HEK293 (cell line): Measurements from ENCODE around the gene HEXIM1.
A peak's percentile ranks its signal among the peaks of the same experiment; 100 is the strongest.

Experiments used
- MEIS1 ChIP-seq: sonication (generic); formaldehyde crosslinking; IDR thresholded peaks from 2 replicates; pipeline ENCODE4 v1.8.1; 2022; ENCODE audit warnings: missing genetic modification reagents, mild to moderate bottlenecking, borderline replicate concordance
- SCRT1 ChIP-seq: fragments of 450-650 bp; formaldehyde crosslinking; IDR thresholded peaks from 2 replicates; pipeline ENCODE4 v1.5.1; 2016; ENCODE audit warnings: missing biosample characterization, missing genetic modification characterization, borderline replicate concordance
- SCRT2 ChIP-seq: fragments of 450-650 bp; formaldehyde crosslinking; IDR thresholded peaks from 2 replicates; pipeline ENCODE4 v1.5.1; 2016; ENCODE audit warnings: missing biosample characterization, missing genetic modification characterization
- SP2 ChIP-seq: fragments of 450-650 bp; formaldehyde crosslinking; IDR thresholded peaks from 2 replicates; pipeline ENCODE4 v1.5.1; 2016; ENCODE audit warnings: missing biosample characterization, missing genetic modification characterization
- WT1 ChIP-seq: fragments of 450-650 bp; formaldehyde crosslinking; IDR thresholded peaks from 2 replicates; pipeline ENCODE4 v1.5.1; 2016; ENCODE audit warnings: missing biosample characterization, missing genetic modification characterization
- ZNF112 ChIP-seq: fragments of 450-650 bp; formaldehyde crosslinking; IDR thresholded peaks from 2 replicates; pipeline ENCODE4 v1.5.0; 2017; ENCODE audit warnings: missing biosample characterization, missing genetic modification characterization
- ZNF211 ChIP-seq: fragments of 450-650 bp; formaldehyde crosslinking; IDR thresholded peaks from 2 replicates; pipeline ENCODE4 v1.5.1; 2016; ENCODE audit warnings: low read depth, missing biosample characterization, missing genetic modification characterization
- ZNF239 ChIP-seq: fragments of 450-650 bp; formaldehyde crosslinking; IDR thresholded peaks from 2 replicates; pipeline ENCODE4 v1.5.1; 2016; ENCODE audit warnings: missing biosample characterization, missing genetic modification characterization
- ZNF248 ChIP-seq: fragments of 450-650 bp; formaldehyde crosslinking; IDR thresholded peaks from 2 replicates; pipeline ENCODE4 v1.5.1; 2017; ENCODE audit warnings: missing biosample characterization, missing genetic modification characterization
- ZNF404 ChIP-seq: fragments of 450-650 bp; formaldehyde crosslinking; IDR thresholded peaks from 2 replicates; pipeline ENCODE4 v1.5.1; 2017; ENCODE audit warnings: missing biosample characterization, missing genetic modification characterization
- ZNF416 ChIP-seq: fragments of 450-650 bp; formaldehyde crosslinking; IDR thresholded peaks from 2 replicates; pipeline ENCODE4 v1.5.1; 2016; ENCODE audit warnings: missing biosample characterization, missing genetic modification characterization
- ZNF501 ChIP-seq: fragments of 450-650 bp; formaldehyde crosslinking; IDR thresholded peaks from 2 replicates; pipeline ENCODE4 v1.5.1; 2016; ENCODE audit warnings: missing biosample characterization, missing genetic modification characterization
- ZNF544 ChIP-seq: fragments of 450-650 bp; formaldehyde crosslinking; IDR thresholded peaks from 2 replicates; pipeline ENCODE4 v1.5.0; 2017; ENCODE audit warnings: missing biosample characterization, missing genetic modification characterization
- ZNF624 ChIP-seq: fragments of 450-650 bp; formaldehyde crosslinking; IDR thresholded peaks from 2 replicates; pipeline ENCODE4 v1.5.1; 2017; ENCODE audit warnings: missing biosample characterization, missing genetic modification characterization
- ZNF654 ChIP-seq: fragments of 450-650 bp; formaldehyde crosslinking; IDR thresholded peaks from 2 replicates; pipeline ENCODE4 v1.5.1; 2016; ENCODE audit warnings: low read depth, missing biosample characterization, missing genetic modification characterization
- ZNF658 ChIP-seq: fragments of 450-650 bp; formaldehyde crosslinking; IDR thresholded peaks from 2 replicates; pipeline ENCODE4; 2016; ENCODE audit warnings: missing biosample characterization, missing genetic modification characterization
- ZNF660 ChIP-seq: fragments of 450-650 bp; IDR thresholded peaks from 2 replicates; pipeline ENCODE4 v1.5.1; 2018; ENCODE audit warnings: missing biosample characterization, mild to moderate bottlenecking, missing genetic modification characterization
- ZNF791 ChIP-seq: fragments of 450-650 bp; formaldehyde crosslinking; IDR thresholded peaks from 2 replicates; pipeline ENCODE4 v1.5.1; 2016; ENCODE audit warnings: missing biosample characterization, missing genetic modification characterization
- ZSCAN18 ChIP-seq: fragments of 450-650 bp; formaldehyde crosslinking; IDR thresholded peaks from 2 replicates; pipeline ENCODE4 v1.5.1; 2016; ENCODE audit warnings: missing biosample characterization, missing genetic modification characterization
- ZSCAN23 ChIP-seq: fragments of 450-650 bp; formaldehyde crosslinking; IDR thresholded peaks from 2 replicates; pipeline ENCODE4 v1.5.1; 2016; ENCODE audit warnings: missing biosample characterization, missing genetic modification characterization
- ZSCAN30 ChIP-seq: fragments of 450-650 bp; IDR thresholded peaks from 2 replicates; pipeline ENCODE4 v1.5.1; 2018; ENCODE audit warnings: missing biosample characterization, mild to moderate bottlenecking, missing genetic modification characterization, moderate library complexity
- TF ChIP-seq, protein P1 (sequence below): fragments of 450-650 bp; formaldehyde crosslinking; IDR thresholded peaks from 2 replicates; pipeline ENCODE4 v1.5.1; 2016; ENCODE audit warnings: missing biosample characterization, missing genetic modification characterization, borderline replicate concordance
- TF ChIP-seq, protein P2 (sequence below): fragments of 450-650 bp; formaldehyde crosslinking; IDR thresholded peaks from 2 replicates; pipeline ENCODE4 v1.5.1; 2016; ENCODE audit warnings: missing biosample characterization, missing genetic modification characterization
- TF ChIP-seq, protein P3 (sequence below): fragments of 450-650 bp; formaldehyde crosslinking; IDR thresholded peaks from 2 replicates; pipeline ENCODE4 v1.5.1; 2016; ENCODE audit warnings: missing biosample characterization, missing genetic modification characterization, low read depth
- TF ChIP-seq, protein P4 (sequence below): fragments of 450-650 bp; formaldehyde crosslinking; IDR thresholded peaks from 2 replicates; pipeline ENCODE4 v1.5.1; 2017; ENCODE audit warnings: missing biosample characterization, missing genetic modification characterization

HEXIM1 gene

DNA sequence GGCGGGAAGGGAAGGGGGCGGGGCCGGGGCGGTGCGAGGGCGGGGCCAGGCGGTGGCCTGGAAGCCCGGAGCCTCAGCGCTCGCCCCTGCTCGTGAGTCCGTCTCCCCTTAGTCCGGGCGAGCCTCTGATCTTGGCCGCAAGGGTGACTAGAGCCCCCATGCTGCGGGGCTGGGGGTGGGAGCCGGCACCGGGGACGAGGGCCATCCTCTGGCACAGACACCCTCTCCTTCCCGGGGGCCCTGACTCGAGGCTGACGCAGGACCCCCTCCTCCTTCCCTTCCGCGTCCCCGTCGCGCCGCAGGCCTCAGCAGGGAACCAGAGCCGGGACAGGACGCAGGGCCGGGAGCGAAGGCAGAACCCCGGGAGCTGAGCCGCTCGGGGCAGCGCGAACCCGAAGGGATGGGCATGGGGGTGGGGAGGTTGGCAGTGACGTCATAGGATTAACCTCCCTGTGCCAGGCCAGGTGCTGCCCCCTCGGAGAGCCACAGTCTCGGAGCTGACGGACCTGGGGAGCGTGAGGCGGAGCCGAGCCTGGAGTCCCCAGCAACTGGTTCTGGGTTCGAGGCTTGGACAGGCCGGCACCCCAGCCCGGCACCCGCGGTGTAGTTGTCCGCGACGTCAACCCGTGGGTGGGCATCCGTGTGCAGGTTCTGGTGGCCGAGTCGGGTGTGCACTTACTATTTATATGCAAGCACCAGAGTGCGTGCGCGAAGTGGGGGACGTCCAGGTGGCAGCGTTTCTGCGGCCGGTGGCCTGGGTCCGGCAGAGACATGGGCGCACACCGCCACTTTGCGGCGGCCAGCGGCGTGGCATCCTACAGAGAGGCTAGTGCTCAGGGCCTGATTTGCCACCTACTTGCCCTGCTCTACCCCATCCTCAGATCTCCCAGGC lies 15.5 kb upstream of the HEXIM1 start (continued):
- TF ChIP-seq ZNF624 (tag by site-specific recombination) (no peak), MEIS1 (CRISPR knock-in tag) (no peak), ZSCAN18 (tag by site-specific recombination) (no peak), ZNF416 (no peak), SCRT1 (tag by site-specific recombination) (no peak), ZNF112 (tag by site-specific recombination) (no peak), ZNF658 (tag by site-specific recombination) (no peak), ZNF248 (tag by site-specific recombination) (no peak), ZNF544 (no peak), ZNF791 (no peak), WT1 (tag by site-specific recombination) (peak; percentile 41), ZNF239 (tag by site-specific recombination) (no peak), ZNF404 (no peak), ZNF211 (no peak), SCRT2 (peak; percentile 62), SP2 (tag by site-specific recombination) (peak; percentile 63), ZNF660 (tag by site-specific recombination) (no peak), ZNF654 (peak; percentile 27), ZSCAN30 (peak; percentile 28; the same call in 1 of the 2 replicates), ZSCAN23 (tag by site-specific recombination) (no peak), ZNF501 (tag by site-specific recombination) (peak; percentile 91)
- TF ChIP-seq, protein P1, sequence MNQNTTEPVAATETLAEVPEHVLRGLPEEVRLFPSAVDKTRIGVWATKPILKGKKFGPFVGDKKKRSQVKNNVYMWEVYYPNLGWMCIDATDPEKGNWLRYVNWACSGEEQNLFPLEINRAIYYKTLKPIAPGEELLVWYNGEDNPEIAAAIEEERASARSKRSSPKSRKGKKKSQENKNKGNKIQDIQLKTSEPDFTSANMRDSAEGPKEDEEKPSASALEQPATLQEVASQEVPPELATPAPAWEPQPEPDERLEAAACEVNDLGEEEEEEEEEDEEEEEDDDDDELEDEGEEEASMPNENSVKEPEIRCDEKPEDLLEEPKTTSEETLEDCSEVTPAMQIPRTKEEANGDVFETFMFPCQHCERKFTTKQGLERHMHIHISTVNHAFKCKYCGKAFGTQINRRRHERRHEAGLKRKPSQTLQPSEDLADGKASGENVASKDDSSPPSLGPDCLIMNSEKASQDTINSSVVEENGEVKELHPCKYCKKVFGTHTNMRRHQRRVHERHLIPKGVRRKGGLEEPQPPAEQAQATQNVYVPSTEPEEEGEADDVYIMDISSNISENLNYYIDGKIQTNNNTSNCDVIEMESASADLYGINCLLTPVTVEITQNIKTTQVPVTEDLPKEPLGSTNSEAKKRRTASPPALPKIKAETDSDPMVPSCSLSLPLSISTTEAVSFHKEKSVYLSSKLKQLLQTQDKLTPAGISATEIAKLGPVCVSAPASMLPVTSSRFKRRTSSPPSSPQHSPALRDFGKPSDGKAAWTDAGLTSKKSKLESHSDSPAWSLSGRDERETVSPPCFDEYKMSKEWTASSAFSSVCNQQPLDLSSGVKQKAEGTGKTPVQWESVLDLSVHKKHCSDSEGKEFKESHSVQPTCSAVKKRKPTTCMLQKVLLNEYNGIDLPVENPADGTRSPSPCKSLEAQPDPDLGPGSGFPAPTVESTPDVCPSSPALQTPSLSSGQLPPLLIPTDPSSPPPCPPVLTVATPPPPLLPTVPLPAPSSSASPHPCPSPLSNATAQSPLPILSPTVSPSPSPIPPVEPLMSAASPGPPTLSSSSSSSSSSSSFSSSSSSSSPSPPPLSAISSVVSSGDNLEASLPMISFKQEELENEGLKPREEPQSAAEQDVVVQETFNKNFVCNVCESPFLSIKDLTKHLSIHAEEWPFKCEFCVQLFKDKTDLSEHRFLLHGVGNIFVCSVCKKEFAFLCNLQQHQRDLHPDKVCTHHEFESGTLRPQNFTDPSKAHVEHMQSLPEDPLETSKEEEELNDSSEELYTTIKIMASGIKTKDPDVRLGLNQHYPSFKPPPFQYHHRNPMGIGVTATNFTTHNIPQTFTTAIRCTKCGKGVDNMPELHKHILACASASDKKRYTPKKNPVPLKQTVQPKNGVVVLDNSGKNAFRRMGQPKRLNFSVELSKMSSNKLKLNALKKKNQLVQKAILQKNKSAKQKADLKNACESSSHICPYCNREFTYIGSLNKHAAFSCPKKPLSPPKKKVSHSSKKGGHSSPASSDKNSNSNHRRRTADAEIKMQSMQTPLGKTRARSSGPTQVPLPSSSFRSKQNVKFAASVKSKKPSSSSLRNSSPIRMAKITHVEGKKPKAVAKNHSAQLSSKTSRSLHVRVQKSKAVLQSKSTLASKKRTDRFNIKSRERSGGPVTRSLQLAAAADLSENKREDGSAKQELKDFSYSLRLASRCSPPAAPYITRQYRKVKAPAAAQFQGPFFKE (tag by site-specific recombination), result peak; percentile 90; the same call in 1 of the 2 replicates
- TF ChIP-seq, protein P2, sequence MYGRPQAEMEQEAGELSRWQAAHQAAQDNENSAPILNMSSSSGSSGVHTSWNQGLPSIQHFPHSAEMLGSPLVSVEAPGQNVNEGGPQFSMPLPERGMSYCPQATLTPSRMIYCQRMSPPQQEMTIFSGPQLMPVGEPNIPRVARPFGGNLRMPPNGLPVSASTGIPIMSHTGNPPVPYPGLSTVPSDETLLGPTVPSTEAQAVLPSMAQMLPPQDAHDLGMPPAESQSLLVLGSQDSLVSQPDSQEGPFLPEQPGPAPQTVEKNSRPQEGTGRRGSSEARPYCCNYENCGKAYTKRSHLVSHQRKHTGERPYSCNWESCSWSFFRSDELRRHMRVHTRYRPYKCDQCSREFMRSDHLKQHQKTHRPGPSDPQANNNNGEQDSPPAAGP (tag by site-specific recombination), result peak; percentile 92
- TF ChIP-seq, protein P3, sequence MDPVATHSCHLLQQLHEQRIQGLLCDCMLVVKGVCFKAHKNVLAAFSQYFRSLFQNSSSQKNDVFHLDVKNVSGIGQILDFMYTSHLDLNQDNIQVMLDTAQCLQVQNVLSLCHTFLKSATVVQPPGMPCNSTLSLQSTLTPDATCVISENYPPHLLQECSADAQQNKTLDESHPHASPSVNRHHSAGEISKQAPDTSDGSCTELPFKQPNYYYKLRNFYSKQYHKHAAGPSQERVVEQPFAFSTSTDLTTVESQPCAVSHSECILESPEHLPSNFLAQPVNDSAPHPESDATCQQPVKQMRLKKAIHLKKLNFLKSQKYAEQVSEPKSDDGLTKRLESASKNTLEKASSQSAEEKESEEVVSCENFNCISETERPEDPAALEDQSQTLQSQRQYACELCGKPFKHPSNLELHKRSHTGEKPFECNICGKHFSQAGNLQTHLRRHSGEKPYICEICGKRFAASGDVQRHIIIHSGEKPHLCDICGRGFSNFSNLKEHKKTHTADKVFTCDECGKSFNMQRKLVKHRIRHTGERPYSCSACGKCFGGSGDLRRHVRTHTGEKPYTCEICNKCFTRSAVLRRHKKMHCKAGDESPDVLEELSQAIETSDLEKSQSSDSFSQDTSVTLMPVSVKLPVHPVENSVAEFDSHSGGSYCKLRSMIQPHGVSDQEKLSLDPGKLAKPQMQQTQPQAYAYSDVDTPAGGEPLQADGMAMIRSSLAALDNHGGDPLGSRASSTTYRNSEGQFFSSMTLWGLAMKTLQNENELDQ (tag by site-specific recombination), result no peak
- TF ChIP-seq, protein P4, sequence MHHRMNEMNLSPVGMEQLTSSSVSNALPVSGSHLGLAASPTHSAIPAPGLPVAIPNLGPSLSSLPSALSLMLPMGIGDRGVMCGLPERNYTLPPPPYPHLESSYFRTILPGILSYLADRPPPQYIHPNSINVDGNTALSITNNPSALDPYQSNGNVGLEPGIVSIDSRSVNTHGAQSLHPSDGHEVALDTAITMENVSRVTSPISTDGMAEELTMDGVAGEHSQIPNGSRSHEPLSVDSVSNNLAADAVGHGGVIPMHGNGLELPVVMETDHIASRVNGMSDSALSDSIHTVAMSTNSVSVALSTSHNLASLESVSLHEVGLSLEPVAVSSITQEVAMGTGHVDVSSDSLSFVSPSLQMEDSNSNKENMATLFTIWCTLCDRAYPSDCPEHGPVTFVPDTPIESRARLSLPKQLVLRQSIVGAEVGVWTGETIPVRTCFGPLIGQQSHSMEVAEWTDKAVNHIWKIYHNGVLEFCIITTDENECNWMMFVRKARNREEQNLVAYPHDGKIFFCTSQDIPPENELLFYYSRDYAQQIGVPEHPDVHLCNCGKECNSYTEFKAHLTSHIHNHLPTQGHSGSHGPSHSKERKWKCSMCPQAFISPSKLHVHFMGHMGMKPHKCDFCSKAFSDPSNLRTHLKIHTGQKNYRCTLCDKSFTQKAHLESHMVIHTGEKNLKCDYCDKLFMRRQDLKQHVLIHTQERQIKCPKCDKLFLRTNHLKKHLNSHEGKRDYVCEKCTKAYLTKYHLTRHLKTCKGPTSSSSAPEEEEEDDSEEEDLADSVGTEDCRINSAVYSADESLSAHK (tag by site-specific recombination), result peak; percentile 41; the same call in 1 of the 2 replicates
